ENCODE data around the gene MPZL1.
"Not testable (repeated sequence)": the region's sequence is repeated elsewhere in the genome, so short reads cannot be mapped to it uniquely, and the experiment has no call there.

- TF ChIP-seq CTCF (IDR thresholded peaks at IDR 0.05; ENCODE audit: extremely low read depth in 1 of 2, insufficient read depth in 1 of 2, low read depth in 1 of 2, low read length in 2 of 2); EZH2 (IDR thresholded peaks at IDR 0.05; ENCODE audit: borderline replicate concordance, low read depth, low read length, severe bottlenecking): not testable (repeated sequence)
These were observed 1.9 kb upstream of the MPZL1 start for GRCh38 chr1:167719715-167720421.
